GM18519 (cell line): ENCODE results near the gene GNG11.
"Not testable (repeated sequence)": the region's sequence is repeated elsewhere in the genome, so short reads cannot be mapped to it uniquely, and the experiment has no call there.

Experiments
- ATAC-seq: cut with Tn5 transposase; IDR thresholded peaks from one replicate; pipeline ENCODE4 v1.9.1; 2021; ENCODE audit warnings: mild to moderate bottlenecking, moderate library complexity; ENCODE audit not compliant: unreplicated experiment, low FRiP score

The GNG11 gene

GRCh38 chr7:93910076-93910994 lies 11.2 kb upstream of the GNG11 start:
- ATAC-seq: no peak

- not testable (repeated sequence) for ATAC-seq
Observed at GRCh38 chr7:93911242-93911641, 10.3 kb upstream of the GNG11 start.

- ATAC-seq: peak; percentile 67
Observed at GRCh38 chr7:93911661-93912060, 9.9 kb upstream of the GNG11 start.

GRCh38 chr7:93913197-93913596 lies 8.3 kb upstream of the GNG11 start:
- no peak for ATAC-seq

- ATAC-seq: no peak
Observed at GRCh38 chr7:93914581-93915066, 6.9 kb upstream of the GNG11 start.

GRCh38 chr7:93915206-93915842 lies 6.2 kb upstream of the GNG11 start:
- ATAC-seq: not testable (repeated sequence)

- peak; percentile 45 for ATAC-seq
Observed at GRCh38 chr7:93915888-93916287, 5.6 kb upstream of the GNG11 start.

GRCh38 chr7:93916315-93916714 lies 5.2 kb upstream of the GNG11 start:
- peak; percentile 6 for ATAC-seq

- ATAC-seq: no peak
Observed at GRCh38 chr7:93920496-93921182, 896 bp upstream of the GNG11 start.

- ATAC-seq: no peak
Observed at GRCh38 chr7:93921186-93921585, 349 bp upstream of the GNG11 start.

- no peak for ATAC-seq
Observed at GRCh38 chr7:93923296-93923695, 1.8 kb downstream of the GNG11 start.

GRCh38 chr7:93923942-93924341 lies 2.4 kb downstream of the GNG11 start:
- ATAC-seq: no peak

GRCh38 chr7:93926800-93927199 lies 5.3 kb downstream of the GNG11 start:
- ATAC-seq: no peak

GRCh38 chr7:93927585-93927984 lies 6.0 kb downstream of the GNG11 start:
- no peak for ATAC-seq

GRCh38 chr7:93931655-93932054 lies 10.1 kb downstream of the GNG11 start:
- no peak for ATAC-seq

GRCh38 chr7:93933156-93933555 lies 11.6 kb downstream of the GNG11 start:
- ATAC-seq: no peak

- ATAC-seq: no peak
Observed at GRCh38 chr7:93935102-93935501, 13.6 kb downstream of the GNG11 start.

GRCh38 chr7:93937818-93938217 lies 16.3 kb downstream of the GNG11 start:
- ATAC-seq: no peak

GRCh38 chr7:93938293-93938692 lies 16.8 kb downstream of the GNG11 start:
- no peak for ATAC-seq

- ATAC-seq: no peak
Observed at GRCh38 chr7:93941945-93942344, 20.4 kb downstream of the GNG11 start.
